H1 (cell line): ENCODE data around the gene MCC. TPM values are rescaled to one million over a fixed set of nuclear protein-coding genes. Genes with fewer than 3 reads are reported as not detected.

Experiments used
- CTCF ChIA-PET: fragments of 300-600 bp; sonication (Branson Sonifier 250); formaldehyde crosslinking; loops from one replicate; lab custom pipeline; 2021; ENCODE audit not compliant: partially characterized antibody; lab: Charles Lee
- POLR2A ChIA-PET: fragments of 300-600 bp; sonication (Branson Sonifier 250); formaldehyde crosslinking; loops from one replicate; lab custom pipeline; 2021; ENCODE audit warnings: inconsistent platforms; ENCODE audit not compliant: partially characterized antibody; lab: Charles Lee
- DNase-seq, 2 experiments: peaks; one replicate each; pipeline versions ENCODE4 v3.0.0 to v3.0.0-alpha.2; 2010 to 2022; ENCODE audit warnings: low spot score in 2 of 2, low read depth in 1 of 2, mixed read lengths in 1 of 2
- FAIRE-seq: peaks from 2 replicates; lab custom pipeline; 2011; peaks lifted over from hg19 to GRCh38; lab: Jason Lieb, UNC
- H2AFZ ChIP-seq: 2 replicates; pipeline ENCODE4 v1.8.1; 2012; ENCODE audit warnings: low read length, inconsistent platforms
- H2AK5ac ChIP-seq: 2 replicates; pipeline ENCODE4 v1.6.1; 2013; ENCODE audit warnings: low read depth, low read length
- H2BK120ac ChIP-seq: replicated peaks from 2 replicates; pipeline ENCODE3; 2013; ENCODE audit warnings: low read depth, low read length, inconsistent platforms
- H2BK12ac ChIP-seq: 2 replicates; pipeline ENCODE4 v1.6.1; 2013; ENCODE audit warnings: low read depth, low read length
- H2BK15ac ChIP-seq: 2 replicates; pipeline ENCODE4 v1.6.1; 2013; ENCODE audit warnings: low read length
- H2BK20ac ChIP-seq: 2 replicates; pipeline ENCODE4 v1.6.1; 2013; ENCODE audit warnings: low read length
- H2BK5ac ChIP-seq: 2 replicates; pipeline ENCODE4 v1.6.1; 2013; ENCODE audit warnings: low read depth, low read length
- H3K14ac ChIP-seq: 2 replicates; pipeline ENCODE4 v1.6.1; 2013; ENCODE audit warnings: inconsistent platforms; ENCODE audit not compliant: insufficient read length
- H3K18ac ChIP-seq: 2 replicates; pipeline ENCODE4 v1.6.1; 2013; ENCODE audit warnings: low read length; ENCODE audit errors: extremely low read depth
- H3K23ac ChIP-seq: 2 replicates; pipeline ENCODE4 v1.6.1; 2013; ENCODE audit warnings: inconsistent platforms; ENCODE audit not compliant: insufficient read length
- H3K23me2 ChIP-seq: 2 replicates; pipeline ENCODE4 v1.6.1; 2013; ENCODE audit warnings: low read depth, low read length
- H3K27ac ChIP-seq: 2 replicates; pipeline ENCODE4 v1.6.1; 2011; ENCODE audit warnings: low read depth, low read length, inconsistent platforms
- H3K27me3 ChIP-seq, 4 experiments: replicated peaks in 1 of 4; 1 replicate in 1 of 4; 2 replicates in 3 of 4; pipeline versions ENCODE4 v1.6.1 to v1.8.1; 2011 to 2013; ENCODE audit warnings: low read length in 3 of 4, mild to moderate bottlenecking in 3 of 4, inconsistent platforms in 2 of 4, mixed read lengths in 2 of 4, moderate library complexity in 1 of 4; ENCODE audit not compliant: control insufficient read depth in 3 of 4, insufficient read depth in 3 of 4; ENCODE audit errors: extremely low read depth in 1 of 4
- H3K36me3 ChIP-seq, 4 experiments: 2 replicates each; pipeline versions ENCODE4 v1.6.1 to v1.8.1; 2011 to 2013; ENCODE audit warnings: mild to moderate bottlenecking in 4 of 4, low read length in 3 of 4, moderate library complexity in 2 of 4, control low read depth in 1 of 4, inconsistent platforms in 1 of 4; ENCODE audit not compliant: insufficient read depth in 4 of 4, control insufficient read depth in 2 of 4
- H3K4ac ChIP-seq: replicated peaks from 2 replicates; pipeline ENCODE3; 2013; ENCODE audit warnings: low read length, low read depth, mixed read lengths, inconsistent platforms; ENCODE audit not compliant: insufficient read length
- H3K4me1 ChIP-seq, 4 experiments: replicated peaks in 1 of 4; 1 replicate in 1 of 4; 2 replicates in 3 of 4; pipeline versions ENCODE4 v1.6.1 to v1.8.1; 2011 to 2013; ENCODE audit warnings: low read length in 3 of 4, inconsistent platforms in 2 of 4, mixed read lengths in 1 of 4; ENCODE audit not compliant: insufficient read depth in 4 of 4, control insufficient read depth in 3 of 4
- H3K4me2 ChIP-seq, 2 experiments: 2 replicates each; pipeline versions ENCODE4 v1.6.1 to v1.8.1; 2011 to 2013; ENCODE audit warnings: low read depth in 2 of 2, low read length in 2 of 2, control low read depth in 1 of 2, inconsistent platforms in 1 of 2, mild to moderate bottlenecking in 1 of 2; ENCODE audit not compliant: insufficient read depth in 1 of 2
- H3K4me3 ChIP-seq, 4 experiments: fragments of 200-600, 300-600 bp in 1 of 4; sonication (generic), shearing (Covaris generic), sonication (Bioruptor Twin) in 1 of 4; 2 replicates each; pipeline versions ENCODE4 v1.5.1 to v1.8.1; 2011 to 2016; ENCODE audit warnings: low read length in 4 of 4, low read depth in 3 of 4, control low read depth in 2 of 4, inconsistent platforms in 2 of 4, mild to moderate bottlenecking in 2 of 4, mixed read lengths in 1 of 4, moderate library complexity in 1 of 4; ENCODE audit not compliant: insufficient read depth in 2 of 4; ENCODE audit errors: extremely low read depth in 1 of 4
- H3K56ac ChIP-seq: replicated peaks from 2 replicates; pipeline ENCODE3; 2013; ENCODE audit warnings: low read depth, mild to moderate bottlenecking, mixed read lengths, low read length, inconsistent platforms; ENCODE audit not compliant: insufficient read length
- H3K79me1 ChIP-seq: 2 replicates; pipeline ENCODE4 v1.6.1; 2013; ENCODE audit warnings: low read depth, low read length, control low read depth
- H3K79me2 ChIP-seq, 2 experiments: 2 replicates each; pipeline versions ENCODE4 v1.6.1 to v1.8.1; 2012 to 2013; ENCODE audit warnings: low read length in 2 of 2, mild to moderate bottlenecking in 2 of 2, inconsistent platforms in 1 of 2; ENCODE audit not compliant: insufficient read depth in 2 of 2, control insufficient read depth in 1 of 2
- H3K9ac ChIP-seq, 4 experiments: replicated peaks in 1 of 4; 1 replicate in 1 of 4; 2 replicates in 3 of 4; pipeline versions ENCODE4 v1.6.1 to v1.8.1; 2011 to 2013; ENCODE audit warnings: low read depth in 3 of 4, low read length in 3 of 4, control low read depth in 2 of 4, mild to moderate bottlenecking in 2 of 4, moderate library complexity in 2 of 4, inconsistent platforms in 1 of 4; ENCODE audit errors: extremely low read depth in 1 of 4
- H3K9me3 ChIP-seq, 2 experiments: 2 replicates each; pipeline versions ENCODE4 v1.6.1 to v1.8.1; 2012 to 2013; ENCODE audit warnings: mild to moderate bottlenecking in 2 of 2, moderate library complexity in 2 of 2, control low read depth in 1 of 2, inconsistent platforms in 1 of 2, low read depth in 1 of 2, low read length in 1 of 2, mixed read lengths in 1 of 2; ENCODE audit not compliant: insufficient read depth in 2 of 2
- H4K20me1 ChIP-seq, 2 experiments: replicated peaks in 1 of 2; 2 replicates each; pipeline versions ENCODE3 to v1.8.1; 2011 to 2013; ENCODE audit warnings: inconsistent platforms in 2 of 2, low read length in 2 of 2, mild to moderate bottlenecking in 1 of 2; ENCODE audit not compliant: insufficient read depth in 2 of 2, control insufficient read depth in 1 of 2
- H4K5ac ChIP-seq: 2 replicates; pipeline ENCODE4 v1.6.1; 2013; ENCODE audit warnings: low read length, low read depth, mixed read lengths, inconsistent platforms; ENCODE audit not compliant: insufficient read length
- H4K8ac ChIP-seq: 2 replicates; pipeline ENCODE4 v1.8.0; 2013; ENCODE audit warnings: mild to moderate bottlenecking, moderate library complexity, low read length, inconsistent platforms; ENCODE audit not compliant: insufficient read depth; ENCODE audit errors: extremely low read depth
- H4K91ac ChIP-seq: replicated peaks from 2 replicates; pipeline ENCODE3; 2013; ENCODE audit warnings: low read length, mixed read lengths, inconsistent platforms; ENCODE audit not compliant: insufficient read length
- CHD1 ChIP-seq: IDR thresholded peaks from 2 replicates; pipeline ENCODE4 v1.6.1; 2012; ENCODE audit warnings: low read depth, low read length, improper control_type of control experiment
- CTCF ChIP-seq, 3 experiments: IDR thresholded peaks; 1 replicate in 2 of 3; 2 replicates in 1 of 3; pipeline versions ENCODE4 v1.5.1 to v1.6.1; 2011; ENCODE audit warnings: low read length in 3 of 3, mild to moderate bottlenecking in 3 of 3, inconsistent platforms in 2 of 3, low read depth in 1 of 3, moderate library complexity in 1 of 3; ENCODE audit not compliant: insufficient read depth in 1 of 3; ENCODE audit errors: control extremely low read depth in 1 of 3
- GABPA ChIP-seq: IDR thresholded peaks from 2 replicates; pipeline ENCODE4 v1.6.1; 2011; ENCODE audit warnings: mild to moderate bottlenecking, low read length, moderate library complexity, borderline replicate concordance; ENCODE audit not compliant: insufficient read depth
- POU5F1 ChIP-seq: IDR thresholded peaks from 2 replicates; pipeline ENCODE4 v1.6.1; 2011; ENCODE audit warnings: low read depth, mild to moderate bottlenecking, low read length, moderate library complexity
- WGBS, 2 experiments: shearing (Covaris generic) in 1 of 2; methylation state at CpG; one replicate each; pipeline versions ENCODE4 v1.1.6 to v1.1.7; 2013 to 2015; ENCODE audit warnings: low lambda C conversion rate in 2 of 2, mixed read lengths in 2 of 2, inconsistent platforms in 1 of 2, low coverage in 1 of 2, missing lambda C conversion rate in 1 of 2; ENCODE audit not compliant: insufficient replicate concordance in 2 of 2, insufficient coverage in 1 of 2, insufficient read length in 1 of 2; ENCODE audit errors: extremely low coverage in 1 of 2, missing lambda C conversion rate in 1 of 2; 5-methylcytosine and 5-hydroxymethylcytosine counted together
- polyA plus RNA-seq, 7 experiments: library from polyadenylated mRNA; depleted of rRNA in 3 of 7; stranded (reverse) in 5 of 7; unstranded in 2 of 7; fragments of >200 nt in 5 of 7; fragments of 200-250 nt in 2 of 7; gene quantifications; 1 replicate in 5 of 7; 2 replicates in 1 of 7; 4 replicates in 1 of 7; pipeline versions ENCODE4 v1.2.1 to v1.2.3, GENCODE V29; 2011 to 2013; ENCODE audit warnings: missing spikeins in 2 of 7, mixed read lengths in 2 of 7
- total RNA-seq: library from RNA; stranded (reverse); fragmentation: NEBNext Ultra II Directional; extraction: Animal tissue kit (Norgen Biotek cat#: 25700); gene quantifications from 2 replicates; pipeline ENCODE4 v1.2.1, GENCODE V29; 2021

The MCC gene
- total and polyA plus RNA-seq, 2 of the 8 experiments (the other 6 are each of a cell fraction or from before 2014, with no cell fraction given): 2.6 to 18.3 TPM

GRCh38 chr5:113263545-113263944 is 224.7 kb downstream of the MCC start:
- Histone ChIP-seq H3K23ac (no peak overlapping the region), H2BK15ac (no peak overlapping the region), H3K27ac (no peak overlapping the region), H3K18ac (no peak overlapping the region), H4K91ac (no peak overlapping the region), H3K79me1 (no peaks in the 10 kb centered on the region; the same call in 1 of the 2 replicates), H2BK12ac (no peak overlapping the region), H2AK5ac (no peak overlapping the region), H3K4ac (no peak overlapping the region), H4K20me1 (no peaks in the 10 kb centered on the region), H2AFZ (no peak overlapping the region), H3K36me3 (peaks cover 0 to under 1% (median 0%) of the 10 kb centered on the region in 4 experiments; a peak in 1 of 8 replicates), H3K27me3 (peaks cover 0 to 1% (median 0%) of the 10 kb centered on the region in 4 experiments; a peak in 2 of 7 replicates), H2BK20ac (no peak overlapping the region), H3K23me2 (no peaks in the 10 kb centered on the region), H2BK5ac (no peak overlapping the region), H2BK120ac (no peak overlapping the region), H4K8ac (no peak overlapping the region), H3K4me1 (peaks cover 0 to 15% (median 8%) of the 10 kb centered on the region in 4 experiments; a peak in 3 of 7 replicates), H3K56ac (no peak overlapping the region), H3K4me2 (no peak overlapping the region), H3K9ac (no peak overlapping the region), H3K79me2 (peaks cover 0 to 62% of the 10 kb centered on the region in 2 experiments; a peak in 3 of 4 replicates), H3K14ac (no peak overlapping the region), H3K4me3 (no peak overlapping the region), H3K9me3 (peaks cover 0 to 1% of the 10 kb centered on the region in 2 experiments; a peak in 1 of 4 replicates), H4K5ac (no peak overlapping the region)
- DNase-seq (no peak), FAIRE-seq (no peak)
- 84% methylated on average over 3 of the region's 3 CpGs; no CpG with 5 or more reads in 1 of the 2 experiments for WGBS, 2 experiments
- TF ChIP-seq POU5F1 (no peak), CHD1 (no peak), CTCF (IDR thresholded peaks at IDR 0.05; ENCODE audit: control extremely low read depth in 1 of 3, insufficient read depth in 1 of 3, low read depth in 1 of 3, low read length in 3 of 3) (no peak), GABPA (no peak)
- POLR2A ChIA-PET: no interaction called here
- CTCF ChIA-PET: interaction anchor here (0.9 to 2.4 kb wide), 2 partner anchors 11 to 12 kb away, joined by 3 to 7 read pairs; no protein-coding TSS in a partner anchor
